Measurements from ENCODE around the gene LRP4. TPM values are rescaled to one million over a fixed set of nuclear protein-coding genes. Genes with fewer than 3 reads are reported as not detected.

Gene LRP4
- total RNA-seq, 1 donor from 2014 or later = 6.6 TPM

GRCh38 chr11:46846510-46846830 lies 71.9 kb downstream of the LRP4 start:
- Histone ChIP-seq H3K27me3 (ENCODE audit: low read depth) (no peaks in the 10 kb centered on the region), H3K4me3 (peak overlapping the region; percentile 85), H3K9me3 (no peaks in the 10 kb centered on the region), H3K4me1 (peaks cover 18% of the 10 kb centered on the region), H3K36me3 (no peaks in the 10 kb centered on the region), H3K27ac (peak overlapping the region; percentile 87)
- DNase-seq (no peak), ATAC-seq (no peak)
- TF ChIP-seq CTCF (IDR thresholded peaks at IDR 0.05) = no peak
- intact Hi-C loops (cut with DNase I) = no loop called here

GRCh38 chr11:46845740-46846509 lies 72.4 kb downstream of the LRP4 start, which contains the start of gene CKAP5:
CKAP5 (minus strand) TSS chr11:46846280; CDS start chr11:46821231, 25,049 bp downstream.
- peak within 1 kb of the TSS; percentile 85 for H3K4me3 ChIP-seq
- DNase-seq (peak; percentile 93), ATAC-seq (peak; percentile 99)
- peaks cover 18% of the 10 kb centered on the region for H3K4me1 ChIP-seq
- no peaks in the 10 kb centered on the region for H3K9me3 ChIP-seq
- no peaks in the 10 kb centered on the region for H3K27me3 ChIP-seq (ENCODE audit: low read depth)
- H3K36me3 ChIP-seq = no peaks in the 10 kb centered on the region
- intact Hi-C loops (cut with DNase I) = no loop called here
- TF ChIP-seq CTCF (IDR thresholded peaks at IDR 0.05) = no peak
- peak within 1 kb of the TSS; percentile 87 for H3K27ac ChIP-seq

- H3K27ac ChIP-seq = peak overlapping the region; percentile 87
- ATAC-seq = no peak
- H3K27me3 ChIP-seq (ENCODE audit: low read depth) = no peaks in the 10 kb centered on the region
- intact Hi-C loops (cut with DNase I) = no loop called here
- H3K36me3 ChIP-seq = no peaks in the 10 kb centered on the region
- H3K4me3 ChIP-seq = peak overlapping the region; percentile 85
- no peak for TF ChIP-seq CTCF (IDR thresholded peaks at IDR 0.05)
- H3K4me1 ChIP-seq = peaks cover 18% of the 10 kb centered on the region
- H3K9me3 ChIP-seq = no peaks in the 10 kb centered on the region
- no peak for DNase-seq
These were observed 73.0 kb downstream of the LRP4 start for GRCh38 chr11:46845440-46845739.

- no peak overlapping the region for H3K27ac ChIP-seq
- H3K4me1 ChIP-seq = peaks cover 18% of the 10 kb centered on the region
- no peaks in the 10 kb centered on the region for H3K9me3 ChIP-seq
- DNase-seq = no peak
- H3K4me3 ChIP-seq = no peak overlapping the region
- TF ChIP-seq CTCF (IDR thresholded peaks at IDR 0.05) = no peak
- no peak for ATAC-seq
- no peaks in the 10 kb centered on the region for H3K36me3 ChIP-seq
- intact Hi-C loops (cut with DNase I) = no loop called here
- H3K27me3 ChIP-seq (ENCODE audit: low read depth) = no peaks in the 10 kb centered on the region
These were observed 78.2 kb downstream of the LRP4 start for GRCh38 chr11:46840116-46840515.

- Histone ChIP-seq H3K36me3 (no peaks in the 10 kb centered on the region), H3K27ac (no peak overlapping the region), H3K27me3 (ENCODE audit: low read depth) (no peaks in the 10 kb centered on the region), H3K9me3 (no peaks in the 10 kb centered on the region), H3K4me1 (peaks cover 8% of the 10 kb centered on the region), H3K4me3 (no peak overlapping the region)
- intact Hi-C loops (cut with DNase I) = no loop called here
- no peak for TF ChIP-seq CTCF (IDR thresholded peaks at IDR 0.05)
- ATAC-seq (no peak), DNase-seq (no peak)
These were observed 79.8 kb downstream of the LRP4 start for GRCh38 chr11:46838501-46838900.

Data from lower lobe of right lung (tissue), 2 donors.